ENCODE results near the gene INF2. TPM values are rescaled to one million over a fixed set of nuclear protein-coding genes. Genes with fewer than 3 reads are reported as not detected.
A peak's percentile ranks its signal among the peaks of the same experiment; 100 is the strongest.
"Not testable (repeated sequence)": the region's sequence is repeated elsewhere in the genome, so short reads cannot be mapped to it uniquely, and the experiment has no call there.

INF2 gene
- total RNA-seq, 1 donor: 49.2 TPM

GRCh38 chr14:104666981-104667380 is 22.4 kb upstream of the INF2 start:
- Histone ChIP-seq H3K4me1 (ENCODE audit: insufficient read depth, low read length) (no peaks in the 10 kb centered on the region), H3K27me3 (ENCODE audit: insufficient read depth, low read length) (no peaks in the 10 kb centered on the region), H3K27ac (ENCODE audit: low read depth, low read length) (no peak overlapping the region), H4K20me1 (ENCODE audit: insufficient read depth, low read length) (no peaks in the 10 kb centered on the region), H2AFZ (ENCODE audit: low read length) (no peak overlapping the region), H3K36me3 (ENCODE audit: insufficient read depth, low read length) (no peaks in the 10 kb centered on the region), H3K4me3 (ENCODE audit: insufficient read depth, low read length) (no peak overlapping the region), H3K79me2 (ENCODE audit: insufficient read depth, low read length) (no peaks in the 10 kb centered on the region), H3K4me2 (ENCODE audit: insufficient read depth, low read length) (no peak overlapping the region), H3K9me3 (ENCODE audit: low read depth, low read length) (no peaks in the 10 kb centered on the region)
- peak; percentile 5 for DNase-seq (ENCODE audit: insufficient read length, low spot score, missing footprints)
- no peak for TF ChIP-seq CTCF (IDR thresholded peaks at IDR 0.05; ENCODE audit: extremely low read depth, low read depth, low read length)

- Histone ChIP-seq H3K79me2 (ENCODE audit: insufficient read depth, low read length) (no peaks in the 10 kb centered on the region), H3K9me3 (ENCODE audit: low read depth, low read length) (no peaks in the 10 kb centered on the region), H3K4me1 (ENCODE audit: insufficient read depth, low read length) (no peaks in the 10 kb centered on the region), H3K27ac (ENCODE audit: low read depth, low read length) (no peak overlapping the region), H2AFZ (ENCODE audit: low read length) (no peak overlapping the region), H3K36me3 (ENCODE audit: insufficient read depth, low read length) (no peaks in the 10 kb centered on the region), H3K4me2 (ENCODE audit: insufficient read depth, low read length) (no peak overlapping the region), H3K4me3 (ENCODE audit: insufficient read depth, low read length) (no peak overlapping the region), H3K27me3 (ENCODE audit: insufficient read depth, low read length) (no peaks in the 10 kb centered on the region), H4K20me1 (ENCODE audit: insufficient read depth, low read length) (no peaks in the 10 kb centered on the region)
- no peak for TF ChIP-seq CTCF (IDR thresholded peaks at IDR 0.05; ENCODE audit: extremely low read depth, low read depth, low read length)
- peak; percentile 25 for DNase-seq (ENCODE audit: insufficient read length, low spot score, missing footprints)
Observed at GRCh38 chr14:104669697-104670096, 19.7 kb upstream of the INF2 start.

GRCh38 chr14:104671330-104671977 is 18.0 kb upstream of the INF2 start:
- not testable (repeated sequence) for H3K9me3 ChIP-seq (ENCODE audit: low read depth, low read length); H3K4me3 ChIP-seq (ENCODE audit: insufficient read depth, low read length)

GRCh38 chr14:104672119-104672518 is 17.3 kb upstream of the INF2 start:
- H3K4me2 ChIP-seq (ENCODE audit: insufficient read depth, low read length); H3K36me3 ChIP-seq (ENCODE audit: insufficient read depth, low read length); H3K9me3 ChIP-seq (ENCODE audit: low read depth, low read length); H3K4me1 ChIP-seq (ENCODE audit: insufficient read depth, low read length); H3K27me3 ChIP-seq (ENCODE audit: insufficient read depth, low read length); H3K79me2 ChIP-seq (ENCODE audit: insufficient read depth, low read length); H3K27ac ChIP-seq (ENCODE audit: low read depth, low read length); H4K20me1 ChIP-seq (ENCODE audit: insufficient read depth, low read length); H3K4me3 ChIP-seq (ENCODE audit: insufficient read depth, low read length); H2AFZ ChIP-seq (ENCODE audit: low read length): not testable (repeated sequence)
- peak; percentile 68 for DNase-seq (ENCODE audit: insufficient read length, low spot score, missing footprints)

More at GRCh38 chr14:104671330-104671977, 18.0 kb upstream of the INF2 start:
- H3K4me1 ChIP-seq (ENCODE audit: insufficient read depth, low read length); H4K20me1 ChIP-seq (ENCODE audit: insufficient read depth, low read length); H3K27ac ChIP-seq (ENCODE audit: low read depth, low read length); H3K36me3 ChIP-seq (ENCODE audit: insufficient read depth, low read length); H3K27me3 ChIP-seq (ENCODE audit: insufficient read depth, low read length); H3K79me2 ChIP-seq (ENCODE audit: insufficient read depth, low read length); H2AFZ ChIP-seq (ENCODE audit: low read length); H3K4me2 ChIP-seq (ENCODE audit: insufficient read depth, low read length): not testable (repeated sequence)
- DNase-seq (ENCODE audit: insufficient read length, low spot score, missing footprints): peak; percentile 49

GRCh38 chr14:104673481-104673880 is 15.9 kb upstream of the INF2 start:
- no peaks in the 10 kb centered on the region for H4K20me1 ChIP-seq (ENCODE audit: insufficient read depth, low read length)
- no peak for DNase-seq (ENCODE audit: insufficient read length, low spot score, missing footprints)
- H3K4me1 ChIP-seq (ENCODE audit: insufficient read depth, low read length): peaks cover 7% of the 10 kb centered on the region
- no peak overlapping the region for H3K4me2 ChIP-seq (ENCODE audit: insufficient read depth, low read length)
- H3K27me3 ChIP-seq (ENCODE audit: insufficient read depth, low read length): no peaks in the 10 kb centered on the region
- no peaks in the 10 kb centered on the region for H3K9me3 ChIP-seq (ENCODE audit: low read depth, low read length)
- H3K79me2 ChIP-seq (ENCODE audit: insufficient read depth, low read length): no peaks in the 10 kb centered on the region
- no peak overlapping the region for H2AFZ ChIP-seq (ENCODE audit: low read length)
- H3K36me3 ChIP-seq (ENCODE audit: insufficient read depth, low read length): no peaks in the 10 kb centered on the region
- no peak overlapping the region for H3K4me3 ChIP-seq (ENCODE audit: insufficient read depth, low read length)
- no peak overlapping the region for H3K27ac ChIP-seq (ENCODE audit: low read depth, low read length)
- no peak for TF ChIP-seq CTCF (IDR thresholded peaks at IDR 0.05; ENCODE audit: extremely low read depth, low read depth, low read length)

Data from osteoblast (primary cell).